Ectodermal cell (in vitro differentiated cells): Measurements from ENCODE around the gene TRPM3.
"Not testable (repeated sequence)": the region's sequence is repeated elsewhere in the genome, so short reads cannot be mapped to it uniquely, and the experiment has no call there.

Experiments used
- H3K27ac ChIP-seq: 2 replicates; pipeline ENCODE4 v1.7.0; 2013; ENCODE audit warnings: mild to moderate bottlenecking, low read depth, low read length; ENCODE audit not compliant: insufficient read depth, poor library complexity, severe bottlenecking
- H3K27me3 ChIP-seq: 2 replicates; pipeline ENCODE4 v1.7.0; 2013; ENCODE audit warnings: mild to moderate bottlenecking, low read length; ENCODE audit not compliant: insufficient read depth, control insufficient read depth, poor library complexity, severe bottlenecking
- H3K36me3 ChIP-seq: one replicate; pipeline ENCODE4 v1.7.0; 2013; ENCODE audit warnings: low read length; ENCODE audit not compliant: control insufficient read depth, insufficient read depth
- H3K4me1 ChIP-seq: one replicate; pipeline ENCODE4 v1.7.0; 2013; ENCODE audit warnings: low read length; ENCODE audit not compliant: control insufficient read depth, insufficient read depth
- H3K4me3 ChIP-seq: 2 replicates; pipeline ENCODE4 v1.7.0; 2013; ENCODE audit warnings: low read depth, low read length, control low read depth; ENCODE audit not compliant: insufficient read depth
- H3K9me3 ChIP-seq: 2 replicates; pipeline ENCODE4 v1.7.0; 2013; ENCODE audit warnings: mild to moderate bottlenecking, low read length, moderate library complexity; ENCODE audit not compliant: control insufficient read depth
- WGBS, 2 experiments: methylation state at CpG; one replicate each; pipeline ENCODE4 v1.1.7; 2013; ENCODE audit warnings: missing lambda C conversion rate in 2 of 2; 5-methylcytosine and 5-hydroxymethylcytosine counted together

Gene TRPM3

DNA sequence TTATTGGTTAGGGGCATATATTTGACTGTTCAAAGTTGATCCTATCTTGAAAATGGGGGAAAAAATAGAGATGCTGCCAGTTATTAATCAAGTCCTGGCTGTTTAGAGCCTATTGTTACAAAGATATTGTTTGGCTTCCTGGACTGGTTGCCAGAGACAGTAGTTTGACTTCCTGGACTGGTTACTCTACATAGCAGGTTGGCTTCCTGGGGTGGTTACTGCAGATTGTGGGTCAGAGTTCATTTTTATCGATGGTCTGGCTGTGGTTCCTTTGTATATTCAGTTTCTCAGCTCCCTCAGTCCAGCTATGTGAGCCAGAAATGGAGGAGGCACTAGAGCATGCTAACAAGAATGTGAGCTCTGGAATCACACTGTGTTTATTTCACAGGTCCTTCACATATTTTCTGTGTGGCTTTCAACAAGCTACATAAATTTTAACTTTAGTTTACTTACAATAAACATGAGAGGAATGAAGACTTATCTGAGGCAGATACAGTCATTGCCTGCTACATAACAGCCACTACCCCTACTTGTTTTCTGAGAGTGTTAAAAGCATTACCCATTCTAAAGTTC, 137.6 kb downstream of the TRPM3 start:
- H3K4me3 ChIP-seq = no peak overlapping the region
- H3K9me3 ChIP-seq = no peaks in the 10 kb centered on the region
- no peak overlapping the region for H3K27ac ChIP-seq
- H3K4me1 ChIP-seq = no peaks in the 10 kb centered on the region
- WGBS, 2 experiments = 95 to 100% methylated on average over 1 of the region's 1 CpG
- no peaks in the 10 kb centered on the region for H3K36me3 ChIP-seq
- no peaks in the 10 kb centered on the region for H3K27me3 ChIP-seq

DNA sequence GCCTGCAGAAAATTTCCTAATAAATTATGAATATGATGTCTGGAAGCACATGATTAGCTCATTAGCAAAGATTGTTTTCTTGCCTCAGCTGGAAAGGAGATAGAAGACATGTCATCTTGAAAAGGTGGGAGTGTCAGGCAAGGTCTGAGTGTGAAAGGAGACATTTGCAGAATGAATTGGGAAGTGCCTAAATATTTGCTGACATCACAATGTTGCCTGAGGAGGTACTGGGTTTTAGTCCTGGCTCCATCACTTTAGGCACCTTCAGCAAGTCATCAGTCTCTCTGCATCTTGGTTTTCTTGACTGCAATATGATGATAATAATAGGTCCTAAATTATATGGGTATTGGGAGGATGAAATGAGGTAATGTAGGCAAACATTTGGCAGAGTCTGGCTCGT, 140.1 kb downstream of the TRPM3 start:
- H3K27ac ChIP-seq = no peak overlapping the region
- H3K9me3 ChIP-seq = no peaks in the 10 kb centered on the region
- no peaks in the 10 kb centered on the region for H3K4me1 ChIP-seq
- H3K27me3 ChIP-seq = no peaks in the 10 kb centered on the region
- H3K36me3 ChIP-seq = no peaks in the 10 kb centered on the region
- no peak overlapping the region for H3K4me3 ChIP-seq
- no CpG with 5 or more reads among the region's 1 CpG for WGBS, 2 experiments

DNA sequence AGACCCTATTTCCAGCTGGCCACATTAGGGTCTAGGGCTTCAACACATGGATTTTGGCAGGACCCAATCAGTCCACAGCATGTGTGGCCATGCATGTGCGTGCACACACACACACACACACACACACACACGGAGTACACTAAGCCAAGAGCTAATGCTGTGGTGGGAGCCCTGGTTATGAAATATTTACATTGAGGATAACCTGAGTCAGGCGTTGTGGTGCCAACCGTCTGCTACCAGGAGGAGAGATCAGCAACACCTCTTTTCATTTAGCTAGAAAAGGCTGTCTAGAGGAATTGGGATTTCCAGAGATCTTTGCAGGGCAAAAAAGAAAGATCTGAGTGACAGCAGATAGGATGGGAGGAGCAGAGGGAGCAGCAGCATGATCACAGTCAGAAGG, 141.5 kb downstream of the TRPM3 start:
- H3K36me3 ChIP-seq = no peaks in the 10 kb centered on the region
- H3K27me3 ChIP-seq = no peaks in the 10 kb centered on the region
- no peak overlapping the region for H3K27ac ChIP-seq
- 80% methylated on average over 3 to 4 of the region's 4 CpGs for WGBS, 2 experiments
- H3K4me1 ChIP-seq = no peaks in the 10 kb centered on the region
- H3K4me3 ChIP-seq = no peak overlapping the region
- H3K9me3 ChIP-seq = no peaks in the 10 kb centered on the region

DNA sequence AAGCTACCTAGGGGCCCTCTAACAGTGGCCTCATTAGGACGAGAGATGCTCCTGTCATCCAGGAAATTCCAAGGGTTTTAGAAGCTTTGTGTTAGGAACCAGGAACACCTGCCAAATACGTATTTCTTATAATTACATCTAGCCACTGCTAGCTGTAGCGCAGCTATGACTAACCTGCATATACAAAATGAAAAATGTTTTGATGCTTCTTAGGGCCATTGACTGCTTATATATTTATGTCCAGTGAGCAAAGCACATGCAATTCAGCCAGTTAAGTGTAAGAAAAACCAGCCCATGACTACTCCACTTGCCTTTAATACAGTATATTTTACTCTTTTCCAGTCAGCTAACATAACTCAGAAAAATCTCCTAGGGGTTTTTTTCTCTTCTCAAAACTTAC, 143.3 kb downstream of the TRPM3 start:
- Histone ChIP-seq H3K27ac (no peak overlapping the region), H3K4me3 (no peak overlapping the region), H3K9me3 (no peaks in the 10 kb centered on the region), H3K4me1 (no peaks in the 10 kb centered on the region), H3K36me3 (no peaks in the 10 kb centered on the region), H3K27me3 (no peaks in the 10 kb centered on the region)
- WGBS, 2 experiments = 93 to 95% methylated on average over 2 to 3 of the region's 3 CpGs

DNA sequence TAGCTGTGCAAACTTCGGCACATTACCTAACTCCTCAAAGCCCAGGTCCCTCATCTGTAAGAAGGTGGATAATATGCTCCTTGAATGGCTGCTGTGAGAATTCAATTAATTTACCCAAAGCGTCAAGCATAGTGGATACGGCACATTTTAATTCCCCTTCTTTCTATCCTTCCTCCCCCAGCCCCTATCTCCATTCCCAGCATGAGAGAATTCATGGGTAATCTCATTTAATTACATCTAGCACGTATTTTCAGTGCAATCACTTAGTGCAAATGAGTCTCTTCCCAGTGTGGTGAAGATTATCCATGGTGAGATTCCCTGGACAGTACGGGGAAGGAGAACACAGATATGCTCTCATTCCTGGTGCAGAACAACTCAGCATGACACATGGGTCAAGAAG, 145.6 kb downstream of the TRPM3 start:
- H3K36me3 ChIP-seq = no peaks in the 10 kb centered on the region
- no peak overlapping the region for H3K4me3 ChIP-seq
- WGBS, 2 experiments = 92 to 95% methylated on average over 5 of the region's 5 CpGs
- no peak overlapping the region for H3K27ac ChIP-seq
- no peaks in the 10 kb centered on the region for H3K27me3 ChIP-seq
- H3K9me3 ChIP-seq = no peaks in the 10 kb centered on the region
- no peaks in the 10 kb centered on the region for H3K4me1 ChIP-seq

DNA sequence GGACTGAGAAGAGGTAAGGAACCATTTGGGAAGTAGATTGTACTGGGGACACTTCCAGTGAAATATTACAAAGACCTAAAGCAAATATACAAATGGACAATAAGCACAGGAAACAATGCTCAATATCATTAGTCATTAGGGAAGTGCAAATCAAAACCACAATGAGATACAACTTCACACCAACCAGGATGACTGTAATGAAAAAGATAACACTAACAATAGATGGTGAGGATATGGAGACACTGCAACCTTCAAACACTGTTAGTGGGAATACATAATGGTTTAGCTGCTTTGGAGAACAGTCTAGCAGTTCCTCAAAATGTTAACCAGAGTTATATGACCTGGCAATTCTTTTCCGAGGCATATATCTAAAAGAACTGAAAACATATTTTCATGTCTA, 149.7 kb downstream of the TRPM3 start:
- H3K27ac ChIP-seq = no peak overlapping the region
- 83 to 100% methylated on average over 1 of the region's 1 CpG for WGBS, 2 experiments
- H3K4me1 ChIP-seq = no peaks in the 10 kb centered on the region
- no peaks in the 10 kb centered on the region for H3K27me3 ChIP-seq
- H3K4me3 ChIP-seq = no peak overlapping the region
- no peaks in the 10 kb centered on the region for H3K36me3 ChIP-seq
- H3K9me3 ChIP-seq = no peaks in the 10 kb centered on the region

DNA sequence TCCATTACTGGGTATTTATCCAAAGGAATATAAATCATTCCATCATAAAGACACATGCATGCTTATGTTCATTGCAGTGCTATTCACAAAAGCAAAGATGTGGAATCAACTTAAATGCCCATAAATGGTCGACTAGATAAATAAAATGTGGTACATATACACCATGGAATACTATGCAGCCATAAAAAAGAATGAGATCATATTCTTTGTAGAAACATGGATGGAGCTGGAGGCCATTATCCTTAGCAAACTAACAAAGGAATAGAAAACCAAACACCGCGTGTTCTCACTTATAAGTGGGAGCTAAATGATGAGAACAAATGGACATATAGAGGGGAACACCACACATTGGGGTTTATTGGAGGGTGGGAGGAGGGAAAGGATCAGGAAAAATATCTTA, 155.0 kb downstream of the TRPM3 start:
- not testable (repeated sequence) for H3K4me3 ChIP-seq, H3K36me3 ChIP-seq, H3K27me3 ChIP-seq, H3K9me3 ChIP-seq, H3K27ac ChIP-seq, H3K4me1 ChIP-seq
- 92 to 100% methylated on average over 2 of the region's 3 CpGs for WGBS, 2 experiments

DNA sequence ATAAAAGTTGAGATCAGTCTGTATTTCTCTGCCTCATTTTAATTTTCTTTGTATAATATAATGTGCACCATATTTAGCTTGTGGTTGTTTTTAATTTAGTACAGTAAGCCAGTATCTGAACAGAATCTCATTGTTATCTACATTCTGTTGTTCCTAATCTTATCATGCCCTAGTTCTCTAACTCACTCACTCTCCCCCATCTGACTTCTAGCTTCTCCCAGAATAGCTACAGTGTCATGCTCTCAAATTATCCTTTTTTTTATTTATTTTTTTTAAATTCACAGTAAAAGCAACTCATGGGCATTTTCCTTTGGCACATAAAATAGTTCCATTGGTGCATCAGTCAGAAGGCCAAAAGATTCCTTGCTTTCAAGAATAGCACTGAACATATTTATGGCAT, 156.6 kb downstream of the TRPM3 start:
- H3K27ac ChIP-seq = no peak overlapping the region
- no peaks in the 10 kb centered on the region for H3K4me1 ChIP-seq

DNA sequence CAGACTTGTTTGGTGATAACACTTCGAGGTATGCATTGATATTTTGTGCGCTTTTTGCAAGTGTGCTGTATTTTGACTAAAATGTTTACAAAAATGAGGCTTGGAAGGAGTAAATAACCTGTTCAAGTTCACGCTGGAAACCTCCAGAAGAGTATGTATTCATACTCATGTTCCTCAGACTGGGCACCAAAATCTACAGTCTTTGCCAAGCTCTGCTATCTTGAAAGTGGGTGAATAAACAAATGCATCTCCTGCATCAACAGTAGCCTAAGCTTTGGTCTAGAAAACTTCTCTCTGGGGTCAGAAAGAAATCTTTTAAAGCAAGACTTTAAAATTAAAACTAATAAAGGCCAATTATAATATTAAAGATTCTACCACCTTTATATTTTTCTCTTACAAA, 157.9 kb downstream of the TRPM3 start:
- no peak overlapping the region for H3K27ac ChIP-seq
- no peaks in the 10 kb centered on the region for H3K9me3 ChIP-seq
- no peak overlapping the region for H3K4me3 ChIP-seq
- WGBS, 2 experiments = 93 to 97% methylated on average over 3 of the region's 3 CpGs
- H3K36me3 ChIP-seq = no peaks in the 10 kb centered on the region
- no peaks in the 10 kb centered on the region for H3K27me3 ChIP-seq
- no peaks in the 10 kb centered on the region for H3K4me1 ChIP-seq

More for the DNA sequence above, 156.6 kb downstream of the TRPM3 start:
- Histone ChIP-seq H3K4me3 (no peak overlapping the region), H3K27me3 (no peaks in the 10 kb centered on the region), H3K36me3 (no peaks in the 10 kb centered on the region), H3K9me3 (no peaks in the 10 kb centered on the region)

DNA sequence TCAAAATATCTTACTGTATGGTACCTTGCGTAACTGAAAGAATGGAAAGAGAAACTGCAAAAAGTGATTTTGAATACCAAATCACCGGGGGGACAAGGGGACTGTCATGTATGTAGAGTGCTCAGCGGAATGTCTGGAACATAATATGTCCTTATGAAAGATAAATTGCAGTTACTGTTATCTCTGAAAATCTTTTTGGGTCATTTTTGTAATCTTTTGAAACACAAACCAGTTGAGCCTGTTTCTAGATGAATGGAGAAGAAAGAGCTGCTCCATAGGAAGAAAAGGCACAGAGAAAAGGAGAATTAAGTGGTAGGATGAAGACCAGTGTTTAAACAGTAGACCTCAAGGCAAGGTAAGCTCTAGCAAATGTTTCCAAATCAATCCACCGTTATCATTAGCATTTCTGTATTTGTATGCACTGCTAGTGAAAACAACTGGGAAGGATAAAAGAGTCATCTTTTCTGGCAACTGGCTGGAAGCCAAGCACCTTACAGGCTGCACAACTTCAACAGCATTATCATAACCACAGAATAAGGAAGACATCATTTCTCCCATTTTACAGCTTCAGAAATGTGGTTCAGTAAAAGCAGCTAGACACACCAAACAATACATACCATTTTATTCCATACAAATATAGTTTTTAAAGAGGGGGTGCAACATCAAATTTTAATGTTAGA, 158.5 kb downstream of the TRPM3 start:
- no peak overlapping the region for H3K27ac ChIP-seq
- H3K36me3 ChIP-seq = no peaks in the 10 kb centered on the region
- no peaks in the 10 kb centered on the region for H3K4me1 ChIP-seq
- WGBS, 2 experiments = 95 to 99% methylated on average over 4 of the region's 4 CpGs
- H3K27me3 ChIP-seq = no peaks in the 10 kb centered on the region
- no peaks in the 10 kb centered on the region for H3K9me3 ChIP-seq
- no peak overlapping the region for H3K4me3 ChIP-seq

DNA sequence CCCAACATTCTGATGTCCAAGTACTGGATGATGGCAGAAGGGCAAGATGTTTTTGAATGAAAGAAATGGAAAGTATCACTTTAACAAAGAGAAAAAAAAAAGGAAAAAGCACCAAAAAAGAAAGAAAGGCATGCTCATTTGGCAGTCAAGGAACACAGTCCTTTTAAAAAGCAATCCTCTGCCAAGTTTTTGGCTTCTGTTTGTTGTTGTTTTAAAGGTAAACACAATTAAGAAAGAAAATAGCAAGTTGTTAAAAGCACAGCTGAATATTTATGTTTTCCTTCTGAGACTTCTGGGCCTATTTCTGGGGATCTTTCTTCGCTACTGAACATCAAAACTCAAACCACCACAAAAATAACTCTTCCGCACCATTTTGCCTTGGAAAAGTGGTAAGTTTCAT, 162.1 kb downstream of the TRPM3 start:
- WGBS, 2 experiments = 92 to 96% methylated on average over 2 of the region's 2 CpGs
- Histone ChIP-seq H3K27me3 (no peaks in the 10 kb centered on the region), H3K4me1 (peaks cover 9% of the 10 kb centered on the region), H3K27ac (no peak overlapping the region), H3K4me3 (no peak overlapping the region), H3K36me3 (no peaks in the 10 kb centered on the region), H3K9me3 (no peaks in the 10 kb centered on the region)
